ENCODE measurements around the gene RARB. TPM values are rescaled to one million over a fixed set of nuclear protein-coding genes. Genes with fewer than 3 reads are reported as not detected.
A peak's percentile ranks its signal among the peaks of the same experiment; 100 is the strongest.

RARB gene
- total and polyA plus RNA-seq, 2 donors (not counting 3 experiments of a cell fraction or from before 2014, with no cell fraction given): 15.3 to 23.4 TPM

- intact Hi-C loops (cut with micrococcal nuclease): no loop called here
These were observed 53.3 kb downstream of the RARB start for GRCh38 chr3:25481386-25481785.

More at GRCh38 chr3:25481386-25481785, 53.3 kb downstream of the RARB start:
- H3K4me3 ChIP-seq (replicated peaks in 1 of 3; ENCODE audit: insufficient read depth in 1 of 3, low read depth in 1 of 3, low read length in 3 of 3): no peak overlapping the region
- TF ChIP-seq MAX (IDR thresholded peaks at IDR 0.05; ENCODE audit: insufficient read depth, insufficient read length) (no peak), MYC (IDR thresholded peaks at IDR 0.05; ENCODE audit: low read depth, low read length) (no peak), POLR2A (IDR thresholded peaks at IDR 0.05; ENCODE audit: low read depth, low read length) (no peak), EZH2 (IDR thresholded peaks at IDR 0.05; ENCODE audit: borderline replicate concordance, low read depth, low read length, severe bottlenecking) (no peak), CTCF (IDR thresholded peaks at IDR 0.05; ENCODE audit: extremely low read depth in 1 of 2, insufficient read depth in 1 of 2, low read depth in 1 of 2, low read length in 2 of 2) (no peak), POLR2AphosphoS5 (IDR thresholded peaks at IDR 0.05; ENCODE audit: insufficient read depth, low read depth, low read length) (no peak), JUN (IDR thresholded peaks at IDR 0.05; ENCODE audit: borderline replicate concordance, insufficient read depth, insufficient read length, low read depth) (no peak), GATA2 (IDR thresholded peaks at IDR 0.05; ENCODE audit: insufficient read depth, insufficient read length, low read depth, low read length) (no peak), FOS (IDR thresholded peaks at IDR 0.05; ENCODE audit: borderline replicate concordance, insufficient read depth, low read length) (no peak)
- no peaks in the 10 kb centered on the region for H3K9me1 ChIP-seq (replicated peaks; ENCODE audit: control insufficient read depth, extremely low read depth, insufficient read depth, low read length)
- H3K9me3 ChIP-seq (replicated peaks; ENCODE audit: control insufficient read depth, insufficient read depth, low read length): no peaks in the 10 kb centered on the region
- H3K4me2 ChIP-seq (ENCODE audit: insufficient read depth, low read length): no peak overlapping the region
- H3K79me2 ChIP-seq (ENCODE audit: control insufficient read depth, insufficient read depth, low read length): peaks cover 36% of the 10 kb centered on the region
- no peak overlapping the region for H3K9ac ChIP-seq (replicated peaks; ENCODE audit: extremely low read depth, insufficient read depth, low read length)
- H4K20me1 ChIP-seq (replicated peaks; ENCODE audit: control insufficient read depth, extremely low read depth, insufficient read depth, low read length): no peaks in the 10 kb centered on the region
- H3K27me3 ChIP-seq (ENCODE audit: control insufficient read depth in 2 of 2, insufficient read depth in 2 of 2, low read length in 2 of 2): no peaks in the 10 kb centered on the region
- BruUV-seq (replicated peaks): no TSS peak
- no peak for FAIRE-seq
- no peak overlapping the region for H3K27ac ChIP-seq (ENCODE audit: insufficient read depth, low read depth, low read length)
- H3K4me1 ChIP-seq (ENCODE audit: control insufficient read depth, extremely low read depth, insufficient read depth, low read length): peaks cover 54% of the 10 kb centered on the region
- peak; percentile 42 for DNase-seq (ENCODE audit: low read depth, low spot score)
- H3K36me3 ChIP-seq (ENCODE audit: control insufficient read depth in 2 of 2, extremely low read depth in 1 of 2, insufficient read depth in 2 of 2, low read length in 2 of 2): no peaks in the 10 kb centered on the region
- CTCF ChIA-PET: interaction anchor here (0.8 to 1.4 kb wide), 3 partner anchors 9 to 46 kb away, joined by 3 read pairs; no protein-coding TSS in a partner anchor
- POLR2A ChIA-PET: no interaction called here
- no peak overlapping the region for H2AFZ ChIP-seq (ENCODE audit: low read depth, low read length)
- dilution Hi-C loops (cut with MboI; ENCODE audit: extremely low pct_ligation_motif_present, low sequenced_read_pairs): no loop called here
